ENCODE data around the gene SLITRK5. TPM values are rescaled to one million over a fixed set of nuclear protein-coding genes. Genes with fewer than 3 reads are reported as not detected.

The SLITRK5 gene
- total RNA-seq, 1 donor from 2014 or later, result 0.13 TPM

DNA sequence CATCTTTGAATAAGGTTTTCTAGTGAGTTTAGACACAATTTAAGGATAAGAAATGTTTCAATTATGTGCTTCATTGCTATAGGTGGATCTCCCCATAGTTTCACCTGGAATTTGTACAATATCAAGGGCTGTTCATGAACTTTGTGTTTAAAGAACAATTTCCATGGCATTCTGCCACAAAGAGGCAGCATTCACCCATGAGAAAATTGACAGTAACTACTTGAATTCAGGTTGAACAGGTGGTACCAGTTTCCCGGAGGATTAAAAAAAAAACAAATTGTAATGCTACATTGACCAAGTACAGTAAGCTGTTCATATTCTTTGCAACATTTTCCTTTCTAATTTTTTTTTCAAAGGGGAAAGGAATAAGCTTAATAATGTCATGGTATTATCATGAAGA lies 9.1 kb downstream of the SLITRK5 start:
- Mint-ChIP-seq H3K4me1 (ENCODE audit: unreplicated experiment) (peaks cover 14% of the 10 kb centered on the region), H3K4me3 (ENCODE audit: unreplicated experiment) (no peak overlapping the region), H3K27me3 (ENCODE audit: unreplicated experiment) (peaks cover 19% of the 10 kb centered on the region), H3K27ac (ENCODE audit: unreplicated experiment) (no peak overlapping the region), H3K36me3 (ENCODE audit: unreplicated experiment) (no peaks in the 10 kb centered on the region), H3K9me3 (ENCODE audit: unreplicated experiment) (no peaks in the 10 kb centered on the region)
- DNase-seq (ENCODE audit: extremely low spot score, unreplicated experiment), result no peak
- TF ChIP-seq, protein P1, sequence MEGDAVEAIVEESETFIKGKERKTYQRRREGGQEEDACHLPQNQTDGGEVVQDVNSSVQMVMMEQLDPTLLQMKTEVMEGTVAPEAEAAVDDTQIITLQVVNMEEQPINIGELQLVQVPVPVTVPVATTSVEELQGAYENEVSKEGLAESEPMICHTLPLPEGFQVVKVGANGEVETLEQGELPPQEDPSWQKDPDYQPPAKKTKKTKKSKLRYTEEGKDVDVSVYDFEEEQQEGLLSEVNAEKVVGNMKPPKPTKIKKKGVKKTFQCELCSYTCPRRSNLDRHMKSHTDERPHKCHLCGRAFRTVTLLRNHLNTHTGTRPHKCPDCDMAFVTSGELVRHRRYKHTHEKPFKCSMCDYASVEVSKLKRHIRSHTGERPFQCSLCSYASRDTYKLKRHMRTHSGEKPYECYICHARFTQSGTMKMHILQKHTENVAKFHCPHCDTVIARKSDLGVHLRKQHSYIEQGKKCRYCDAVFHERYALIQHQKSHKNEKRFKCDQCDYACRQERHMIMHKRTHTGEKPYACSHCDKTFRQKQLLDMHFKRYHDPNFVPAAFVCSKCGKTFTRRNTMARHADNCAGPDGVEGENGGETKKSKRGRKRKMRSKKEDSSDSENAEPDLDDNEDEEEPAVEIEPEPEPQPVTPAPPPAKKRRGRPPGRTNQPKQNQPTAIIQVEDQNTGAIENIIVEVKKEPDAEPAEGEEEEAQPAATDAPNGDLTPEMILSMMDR (IDR thresholded peaks at IDR 0.05), result peak; percentile 37

DNA sequence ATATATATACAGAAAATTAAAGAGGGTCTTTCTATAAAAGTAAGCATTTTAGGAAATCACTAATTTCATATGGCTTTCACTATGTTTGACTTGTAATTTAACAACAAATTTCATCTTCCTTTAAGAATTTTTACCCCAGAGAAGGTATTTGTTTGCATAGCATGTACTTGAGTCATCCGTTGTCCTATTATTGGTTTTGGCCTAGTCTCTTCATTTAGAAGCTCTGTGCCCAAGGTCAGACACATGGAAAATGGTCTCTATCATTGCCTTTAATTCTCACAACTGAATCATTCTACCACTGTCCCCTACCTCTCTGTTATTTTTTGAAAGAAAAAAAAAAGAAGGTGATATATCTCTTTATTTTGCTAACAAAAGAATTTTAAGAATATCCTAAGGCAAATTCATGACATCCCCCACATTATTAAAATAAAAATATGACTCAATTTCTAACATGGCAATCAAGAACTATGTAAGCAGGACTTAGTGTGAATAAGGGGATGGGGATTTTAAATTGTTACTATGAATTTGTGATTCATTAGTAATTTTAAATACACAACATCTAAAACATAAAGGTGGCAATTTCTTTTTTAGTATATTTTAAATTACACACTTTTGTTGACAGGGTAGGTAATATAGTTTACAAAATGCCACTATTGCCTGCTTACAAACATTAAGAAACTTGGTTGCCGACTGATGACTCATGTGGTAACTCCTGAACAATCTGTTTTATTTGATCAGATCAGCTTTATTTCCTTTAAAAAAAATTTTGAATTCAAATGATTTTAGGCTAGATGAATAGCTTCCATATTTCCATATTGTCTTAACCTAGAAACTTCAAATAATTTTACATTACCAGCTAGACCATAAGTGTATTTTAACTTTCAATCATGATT lies 13.9 kb downstream of the SLITRK5 start:
- Mint-ChIP-seq H3K36me3 (ENCODE audit: unreplicated experiment) (no peaks in the 10 kb centered on the region), H3K27ac (ENCODE audit: unreplicated experiment) (no peak overlapping the region), H3K4me3 (ENCODE audit: unreplicated experiment) (no peak overlapping the region), H3K9me3 (ENCODE audit: unreplicated experiment) (no peaks in the 10 kb centered on the region), H3K4me1 (ENCODE audit: unreplicated experiment) (peaks cover 16% of the 10 kb centered on the region), H3K27me3 (ENCODE audit: unreplicated experiment) (no peaks in the 10 kb centered on the region)
- TF ChIP-seq, protein P1 (IDR thresholded peaks at IDR 0.05), result no peak
- no peak for DNase-seq (ENCODE audit: extremely low spot score, unreplicated experiment)

DNA sequence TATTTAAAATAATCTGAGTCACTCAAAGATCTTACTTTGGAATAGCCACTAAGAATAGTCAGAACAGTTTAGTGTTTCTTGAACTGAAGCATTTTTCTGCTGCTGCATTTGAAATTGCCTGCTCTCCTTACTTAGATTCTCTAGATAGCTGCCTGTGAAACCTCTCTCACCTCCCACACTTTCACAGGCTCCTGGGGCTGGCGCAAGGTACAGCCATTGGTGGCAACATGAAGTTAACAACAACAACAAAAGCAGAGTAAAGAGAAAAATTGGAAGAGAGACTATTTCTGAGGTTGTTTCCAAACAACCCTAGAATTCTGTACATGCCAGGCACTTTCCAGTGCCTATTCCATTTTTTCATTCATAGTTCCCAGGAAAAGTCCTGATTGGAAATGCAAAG lies 25.3 kb downstream of the SLITRK5 start:
- H3K27me3 Mint-ChIP-seq (ENCODE audit: unreplicated experiment), result no peaks in the 10 kb centered on the region
- no peaks in the 10 kb centered on the region for H3K36me3 Mint-ChIP-seq (ENCODE audit: unreplicated experiment)
- H3K27ac Mint-ChIP-seq (ENCODE audit: unreplicated experiment), result no peak overlapping the region
- DNase-seq (ENCODE audit: extremely low spot score, unreplicated experiment), result no peak
- no peaks in the 10 kb centered on the region for H3K4me1 Mint-ChIP-seq (ENCODE audit: unreplicated experiment)
- no peak overlapping the region for H3K4me3 Mint-ChIP-seq (ENCODE audit: unreplicated experiment)
- H3K9me3 Mint-ChIP-seq (ENCODE audit: unreplicated experiment), result no peaks in the 10 kb centered on the region
- TF ChIP-seq, protein P1 (IDR thresholded peaks at IDR 0.05), result no peak

DNA sequence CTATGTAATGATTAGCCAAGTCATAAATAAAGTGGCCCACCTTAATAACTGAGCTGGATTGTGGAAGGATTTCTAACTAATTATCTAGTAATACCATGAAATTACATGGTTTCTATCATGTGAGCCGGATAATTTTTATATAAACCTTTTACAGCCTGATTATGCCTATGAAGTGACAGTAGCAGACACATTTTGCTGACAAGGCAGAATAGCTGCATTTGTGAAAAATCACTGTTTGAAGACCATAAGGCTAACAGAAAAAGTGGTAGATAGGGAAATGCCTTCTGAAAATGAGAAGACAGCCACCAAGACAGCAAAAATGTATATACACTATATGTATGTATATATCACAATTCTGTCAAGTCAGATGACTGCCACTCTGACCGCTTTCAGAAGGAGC lies 27.1 kb downstream of the SLITRK5 start:
- Mint-ChIP-seq H3K27ac (ENCODE audit: unreplicated experiment) (no peak overlapping the region), H3K27me3 (ENCODE audit: unreplicated experiment) (no peaks in the 10 kb centered on the region), H3K9me3 (ENCODE audit: unreplicated experiment) (no peaks in the 10 kb centered on the region), H3K36me3 (ENCODE audit: unreplicated experiment) (no peaks in the 10 kb centered on the region), H3K4me1 (ENCODE audit: unreplicated experiment) (no peaks in the 10 kb centered on the region), H3K4me3 (ENCODE audit: unreplicated experiment) (no peak overlapping the region)
- no peak for DNase-seq (ENCODE audit: extremely low spot score, unreplicated experiment)
- TF ChIP-seq, protein P1 (IDR thresholded peaks at IDR 0.05), result no peak

DNA sequence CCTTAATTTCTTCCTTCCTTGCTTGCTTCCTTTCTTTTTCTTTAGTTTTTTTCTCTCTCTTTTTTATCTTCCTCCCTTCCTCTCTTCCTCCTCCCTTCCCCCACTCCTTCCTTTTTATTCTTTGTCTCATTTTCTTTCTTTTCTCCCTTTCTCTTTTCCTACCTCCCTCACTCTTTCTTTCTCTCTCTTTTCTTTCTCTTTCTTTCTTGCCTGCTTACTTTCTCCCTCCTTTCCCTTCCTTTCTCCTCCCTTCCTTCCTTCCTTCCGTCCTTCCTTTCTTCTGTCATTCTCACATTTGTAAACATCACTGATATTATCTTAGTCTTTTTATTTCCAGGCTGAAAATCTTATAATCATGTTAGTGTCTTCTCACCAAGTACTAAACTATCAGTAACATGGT lies 38.8 kb downstream of the SLITRK5 start:
- Mint-ChIP-seq H3K27me3 (ENCODE audit: unreplicated experiment) (peaks cover 3% of the 10 kb centered on the region), H3K36me3 (ENCODE audit: unreplicated experiment) (no peaks in the 10 kb centered on the region), H3K4me3 (ENCODE audit: unreplicated experiment) (no peak overlapping the region), H3K27ac (ENCODE audit: unreplicated experiment) (no peak overlapping the region), H3K4me1 (ENCODE audit: unreplicated experiment) (peaks cover 2% of the 10 kb centered on the region), H3K9me3 (ENCODE audit: unreplicated experiment) (no peaks in the 10 kb centered on the region)
- DNase-seq (ENCODE audit: extremely low spot score, unreplicated experiment), result no peak
- TF ChIP-seq, protein P1 (IDR thresholded peaks at IDR 0.05), result no peak
